Keratinocyte (primary cell): Measurements from ENCODE around the gene ALDH1L1.

Experiments
- CTCF ChIP-seq, 3 experiments: IDR thresholded peaks in 1 of 3; conservative IDR thresholded peaks in 1 of 3; optimal IDR thresholded peaks in 1 of 3; 2 replicates in 2 of 3; 3 replicates in 1 of 3; pipeline versions ENCODE3 to v1.5.1; 2011; ENCODE audit warnings: low read length in 3 of 3, mild to moderate bottlenecking in 3 of 3, moderate library complexity in 2 of 3, control low read depth in 1 of 3, inconsistent platforms in 1 of 3; ENCODE audit not compliant: insufficient read depth in 2 of 3; ENCODE audit errors: extremely low read depth in 1 of 3
- EZH2 ChIP-seq: IDR thresholded peaks from one replicate; pipeline ENCODE4 v1.6.1; 2012; ENCODE audit warnings: inconsistent platforms, mild to moderate bottlenecking, low read length, moderate library complexity

- no peak for TF ChIP-seq EZH2
- TF ChIP-seq CTCF (optimal IDR thresholded peaks at IDR 0.05 in 1 of 3, IDR thresholded peaks at IDR 0.05 in 1 of 3, conservative IDR thresholded peaks at IDR 0.05 in 1 of 3; ENCODE audit: extremely low read depth in 1 of 3, insufficient read depth in 2 of 3, low read length in 3 of 3): no peak
Measured at GRCh38 chr3:126147932-126148683, 32.3 kb downstream of the ALDH1L1 start.
